ENCODE results near the gene FEZ2. TPM values are rescaled to one million over a fixed set of nuclear protein-coding genes. Genes with fewer than 3 reads are reported as not detected.
A peak's percentile ranks its signal among the peaks of the same experiment; 100 is the strongest.

The FEZ2 gene
- total and polyA plus RNA-seq, 2 donors (not counting 3 experiments of a cell fraction or from before 2014, with no cell fraction given), result 41.2 to 72.4 TPM

- Histone ChIP-seq H3K79me2 (ENCODE audit: control insufficient read depth, insufficient read depth, low read length) (no peaks in the 10 kb centered on the region), H3K4me2 (ENCODE audit: insufficient read depth, low read length) (no peak overlapping the region), H3K4me1 (ENCODE audit: control insufficient read depth, extremely low read depth, insufficient read depth, low read length) (no peaks in the 10 kb centered on the region), H2AFZ (ENCODE audit: low read depth, low read length) (peak overlapping the region; percentile 3), H4K20me1 (replicated peaks; ENCODE audit: control insufficient read depth, extremely low read depth, insufficient read depth, low read length) (no peaks in the 10 kb centered on the region), H3K27ac (ENCODE audit: insufficient read depth, low read depth, low read length) (no peak overlapping the region), H3K9me1 (replicated peaks; ENCODE audit: control insufficient read depth, extremely low read depth, insufficient read depth, low read length) (no peaks in the 10 kb centered on the region), H3K9ac (replicated peaks; ENCODE audit: extremely low read depth, insufficient read depth, low read length) (no peak overlapping the region), H3K9me3 (replicated peaks; ENCODE audit: control insufficient read depth, insufficient read depth, low read length) (no peaks in the 10 kb centered on the region), H3K27me3 (ENCODE audit: control insufficient read depth in 2 of 2, insufficient read depth in 2 of 2, low read length in 2 of 2) (no peaks in the 10 kb centered on the region), H3K4me3 (replicated peaks in 1 of 3; ENCODE audit: insufficient read depth in 1 of 3, low read depth in 1 of 3, low read length in 3 of 3) (no peak overlapping the region), H3K36me3 (ENCODE audit: control insufficient read depth in 2 of 2, extremely low read depth in 1 of 2, insufficient read depth in 2 of 2, low read length in 2 of 2) (no peaks in the 10 kb centered on the region)
- peak; percentile 13 for DNase-seq (ENCODE audit: low read depth, low spot score)
- no TSS peak for BruUV-seq (replicated peaks)
- dilution Hi-C loops (cut with MboI; ENCODE audit: extremely low pct_ligation_motif_present, low sequenced_read_pairs) (no loop called here), intact Hi-C loops (cut with micrococcal nuclease) (no loop called here)
- FAIRE-seq, result no peak
- ChIA-PET CTCF (interaction anchor here (1.3 to 1.4 kb wide), 2 partner anchors 17 to 37 kb away, joined by 3 to 4 read pairs; partner anchors contain the start of gene FEZ2), POLR2A (no interaction called here)
- TF ChIP-seq POLR2AphosphoS5 (IDR thresholded peaks at IDR 0.05; ENCODE audit: insufficient read depth, low read depth, low read length) (no peak), MAX (IDR thresholded peaks at IDR 0.05; ENCODE audit: insufficient read depth, insufficient read length) (no peak), MYC (IDR thresholded peaks at IDR 0.05; ENCODE audit: low read depth, low read length) (no peak), GATA2 (IDR thresholded peaks at IDR 0.05; ENCODE audit: insufficient read depth, insufficient read length, low read depth, low read length) (no peak), JUN (IDR thresholded peaks at IDR 0.05; ENCODE audit: borderline replicate concordance, insufficient read depth, insufficient read length, low read depth) (no peak), FOS (IDR thresholded peaks at IDR 0.05; ENCODE audit: borderline replicate concordance, insufficient read depth, low read length) (no peak), EZH2 (IDR thresholded peaks at IDR 0.05; ENCODE audit: borderline replicate concordance, low read depth, low read length, severe bottlenecking) (no peak), POLR2A (IDR thresholded peaks at IDR 0.05; ENCODE audit: low read depth, low read length) (no peak), CTCF (IDR thresholded peaks at IDR 0.05; ENCODE audit: extremely low read depth in 1 of 2, insufficient read depth in 1 of 2, low read depth in 1 of 2, low read length in 2 of 2) (no peak)
Observed at GRCh38 chr2:36634981-36635597, 37.1 kb upstream of the FEZ2 start.
